SIG-M5 treated with dmso at 0.1 percent for 504 hours (cell line): ENCODE data around the gene ARHGAP15.

ENCODE experiments used
- DNase-seq: peaks from one replicate; lab custom pipeline; 2025; ENCODE audit not compliant: unreplicated experiment; lab: John Stamatoyannopoulos, UW

Gene ARHGAP15

GRCh38 chr2:143334837-143335236 is 205.6 kb downstream of the ARHGAP15 start:
- no peak for DNase-seq

DNA sequence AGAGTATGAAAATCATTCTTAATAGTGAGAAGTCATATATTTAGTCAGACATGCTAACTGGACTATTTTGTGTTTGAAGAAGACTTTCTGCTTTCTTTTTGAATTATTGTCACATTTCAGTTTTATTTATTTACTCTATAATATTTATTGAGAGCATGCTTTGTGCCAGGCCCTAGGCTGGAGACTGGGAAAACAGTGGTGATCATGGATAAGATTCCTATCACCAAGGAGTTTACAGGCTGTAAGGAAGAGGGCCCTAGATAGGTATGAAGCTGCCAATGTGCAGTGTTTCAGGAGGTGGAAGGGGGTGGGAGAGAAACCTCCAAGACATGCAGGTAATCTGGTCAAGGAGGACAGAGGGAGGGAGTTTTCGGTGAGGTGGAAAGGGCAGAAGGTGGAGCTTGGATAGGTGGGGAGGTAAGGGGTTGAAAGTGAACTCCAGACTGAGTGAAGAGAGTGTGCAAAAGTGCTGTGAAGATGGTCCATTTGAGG is 207.5 kb downstream of the ARHGAP15 start:
- DNase-seq, result no peak

DNA sequence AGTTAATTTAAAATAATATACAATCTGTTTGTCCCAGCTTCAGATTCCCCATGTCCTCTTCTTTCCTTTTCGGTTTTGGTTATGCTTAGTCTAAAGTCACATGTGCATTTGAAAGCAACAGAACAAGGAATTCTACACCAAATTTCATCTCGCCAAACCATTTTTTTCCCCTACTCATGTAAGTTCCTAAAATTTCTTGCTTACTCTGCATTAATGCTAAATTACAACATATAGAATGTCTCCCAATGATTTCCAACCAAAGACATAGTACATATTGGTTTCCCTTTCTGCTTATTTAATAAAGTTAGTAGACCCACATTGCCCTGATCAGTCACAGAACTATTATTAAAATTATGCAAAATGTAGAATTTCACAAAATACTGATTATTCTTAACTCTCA is 212.3 kb downstream of the ARHGAP15 start:
- no peak for DNase-seq

DNA sequence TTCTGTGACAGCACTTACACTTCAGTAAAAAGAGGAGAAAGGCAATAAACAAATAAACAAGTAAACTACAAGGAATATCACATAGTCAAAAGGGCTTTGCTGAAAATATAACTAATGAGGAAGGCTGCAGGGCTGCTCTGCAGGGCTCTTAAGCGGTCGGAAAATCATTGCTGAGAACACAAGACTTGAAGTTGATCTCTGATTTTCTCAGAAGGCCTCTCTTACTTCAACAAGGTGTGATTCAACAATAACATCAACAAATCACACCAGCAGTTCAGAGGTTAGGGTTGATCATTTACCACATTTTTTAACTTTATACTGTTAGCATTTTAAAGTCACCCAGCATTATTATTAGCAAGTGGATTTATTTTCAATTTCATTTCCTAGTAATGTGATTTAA is 215.6 kb downstream of the ARHGAP15 start:
- no peak for DNase-seq

DNA sequence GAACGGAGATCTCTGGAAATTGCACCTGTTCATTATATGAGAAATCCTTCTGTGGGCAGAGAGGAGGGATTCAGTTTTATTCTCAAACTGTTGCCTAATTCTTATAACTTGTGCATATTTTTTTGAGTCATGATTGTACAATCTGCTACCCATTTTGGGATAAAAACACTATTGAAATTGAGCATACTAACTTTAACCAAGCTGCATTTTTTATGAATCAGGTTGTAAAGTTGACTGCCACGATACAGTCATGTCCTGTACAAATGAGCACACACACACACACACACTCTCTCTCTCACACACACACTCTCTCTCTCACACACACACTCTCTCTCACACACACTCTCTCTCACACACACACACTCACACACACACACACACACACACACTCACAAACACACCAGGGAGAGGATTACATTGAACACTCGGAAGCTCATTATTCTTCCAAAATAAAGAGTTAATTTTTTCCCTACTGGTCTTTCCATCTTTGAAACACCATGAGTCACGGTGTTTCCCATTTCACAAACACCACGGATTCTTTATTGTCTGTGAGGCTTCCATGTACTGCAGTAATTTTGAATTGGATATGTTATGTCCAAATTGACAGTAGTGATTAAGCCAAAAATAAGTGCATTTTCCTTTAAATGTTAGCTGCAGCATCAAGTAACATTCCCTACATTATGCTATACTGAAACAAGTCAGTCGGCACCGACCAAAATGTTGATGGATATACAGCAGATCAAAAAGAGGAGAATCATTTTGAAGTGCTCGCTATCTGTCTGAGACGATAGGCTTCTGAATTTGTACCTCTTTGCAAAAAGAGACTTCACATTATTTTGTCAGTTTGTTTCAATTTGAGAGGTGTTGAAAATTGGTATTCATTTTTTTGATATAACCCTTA is 216.9 kb downstream of the ARHGAP15 start:
- DNase-seq, result no peak

DNA sequence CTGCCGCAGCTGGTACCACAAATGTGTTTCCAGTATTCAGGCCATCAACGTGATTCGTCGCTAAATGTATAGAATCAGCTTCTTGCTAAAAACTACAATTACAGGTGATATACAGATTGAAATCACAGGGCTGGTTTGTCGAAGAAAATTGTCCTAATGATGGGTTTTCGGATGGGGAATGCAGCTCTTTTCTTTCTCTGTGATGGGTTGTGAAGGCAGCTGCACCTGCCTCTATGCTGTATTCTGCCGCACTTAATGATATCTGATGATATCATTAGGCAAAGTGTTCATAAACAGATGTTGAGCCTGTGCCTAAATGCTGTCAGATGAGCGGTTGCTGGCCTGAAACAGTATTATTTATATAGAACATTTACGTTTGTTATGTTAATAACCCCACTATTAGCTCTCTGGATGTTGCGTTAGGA is 218.1 kb downstream of the ARHGAP15 start:
- no peak for DNase-seq

DNA sequence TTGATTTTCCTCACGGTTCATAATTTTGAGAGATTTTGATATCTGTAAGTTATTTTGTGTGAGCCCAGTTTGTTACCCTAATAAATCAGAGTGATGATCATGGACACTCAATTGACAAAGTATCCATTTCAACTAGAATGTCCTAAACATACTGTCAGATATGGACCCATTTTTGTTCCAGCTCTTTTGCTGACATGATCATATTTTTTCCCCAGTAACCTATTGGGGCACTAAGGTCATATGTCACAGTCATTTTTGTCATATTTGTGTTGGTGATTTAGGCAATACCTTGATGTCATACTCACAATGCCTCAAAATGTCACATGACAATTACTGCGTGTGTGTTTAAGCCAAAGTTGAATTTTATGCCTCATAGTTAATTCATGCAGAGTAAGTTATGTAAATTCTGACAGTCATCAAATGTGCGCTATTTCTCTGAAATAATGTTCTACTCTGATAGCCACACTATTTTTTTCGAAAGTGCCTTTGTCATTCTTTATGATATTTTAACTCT is 218.7 kb downstream of the ARHGAP15 start:
- no peak for DNase-seq

DNA sequence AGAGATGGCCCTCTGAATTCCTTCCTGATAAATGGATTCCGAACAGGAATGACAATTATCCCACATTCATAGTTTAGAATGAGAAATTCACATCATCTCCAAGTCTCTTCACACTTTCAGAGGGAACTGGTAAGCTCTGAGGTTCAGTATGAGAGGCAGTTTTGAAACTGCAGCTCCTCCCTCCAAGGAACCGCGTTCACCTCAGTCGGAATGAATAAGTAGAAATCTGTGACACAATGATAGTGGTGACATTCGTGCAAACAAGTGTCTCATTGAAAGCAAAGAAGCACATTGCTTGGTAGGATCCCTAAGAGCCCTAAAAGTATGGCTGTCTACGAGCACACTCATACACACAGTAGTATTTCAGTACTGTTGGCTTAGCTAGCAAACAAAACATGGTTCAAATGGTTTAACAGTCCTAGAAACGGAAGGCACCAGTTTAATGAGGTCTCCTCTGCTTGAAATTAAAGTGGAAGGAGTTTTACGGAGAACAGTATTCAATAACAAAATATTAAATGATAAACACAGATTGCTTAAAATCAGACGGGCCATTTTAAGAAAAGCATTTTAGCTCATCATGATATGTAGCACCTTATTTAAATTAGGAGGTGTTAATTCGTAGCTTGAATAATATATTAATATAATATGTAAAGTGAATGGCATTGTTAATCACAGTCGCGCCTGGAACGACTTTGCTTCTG is 225.0 kb downstream of the ARHGAP15 start:
- DNase-seq, result no peak

GRCh38 chr2:143355870-143356269 is 226.7 kb downstream of the ARHGAP15 start:
- no peak for DNase-seq

DNA sequence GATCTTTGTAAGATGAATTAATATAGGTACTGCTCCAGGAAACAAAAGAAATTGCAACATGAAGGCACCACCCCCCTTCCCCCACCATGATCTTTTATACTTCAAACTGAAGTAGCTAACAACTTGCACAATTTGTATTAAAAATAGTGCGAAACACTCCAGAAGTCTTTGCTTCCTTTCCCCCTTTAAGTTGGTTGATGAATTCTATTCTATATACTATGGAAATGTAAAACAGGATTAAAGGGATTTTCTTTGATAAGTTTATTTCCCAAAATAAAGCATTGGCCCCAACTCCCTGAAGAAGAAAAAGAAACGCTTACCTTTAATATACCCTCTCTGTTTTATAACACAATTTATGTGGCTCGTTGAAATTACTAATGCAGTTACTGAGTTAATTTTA is 227.1 kb downstream of the ARHGAP15 start:
- peak; percentile 40 for DNase-seq

GRCh38 chr2:143356736-143357446 is 227.7 kb downstream of the ARHGAP15 start:
- DNase-seq, result no peak

GRCh38 chr2:143357966-143358365 is 228.7 kb downstream of the ARHGAP15 start:
- no peak for DNase-seq

DNA sequence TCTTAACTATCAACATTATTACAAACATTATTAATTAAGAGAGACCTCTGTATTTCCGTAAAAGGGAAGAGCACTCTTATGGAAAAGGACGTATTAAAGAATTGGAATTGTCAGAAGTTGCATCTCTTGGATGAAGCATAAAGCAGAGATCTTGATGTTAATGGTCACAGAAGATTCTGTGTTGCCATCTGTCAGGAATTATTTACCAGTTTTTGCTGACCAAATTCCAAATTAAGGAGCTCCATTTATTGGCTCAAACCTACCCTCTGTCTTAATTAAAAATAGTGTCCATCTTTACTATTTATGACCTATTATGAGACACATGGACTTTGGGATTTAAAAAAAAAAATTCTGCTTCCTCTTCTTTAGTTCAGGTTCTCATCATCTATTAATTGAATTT is 232.1 kb downstream of the ARHGAP15 start:
- DNase-seq, result no peak

GRCh38 chr2:143371616-143372015 is 242.4 kb downstream of the ARHGAP15 start:
- no peak for DNase-seq

- no peak for DNase-seq
Measured at GRCh38 chr2:143375384-143375880, 246.2 kb downstream of the ARHGAP15 start.

DNA sequence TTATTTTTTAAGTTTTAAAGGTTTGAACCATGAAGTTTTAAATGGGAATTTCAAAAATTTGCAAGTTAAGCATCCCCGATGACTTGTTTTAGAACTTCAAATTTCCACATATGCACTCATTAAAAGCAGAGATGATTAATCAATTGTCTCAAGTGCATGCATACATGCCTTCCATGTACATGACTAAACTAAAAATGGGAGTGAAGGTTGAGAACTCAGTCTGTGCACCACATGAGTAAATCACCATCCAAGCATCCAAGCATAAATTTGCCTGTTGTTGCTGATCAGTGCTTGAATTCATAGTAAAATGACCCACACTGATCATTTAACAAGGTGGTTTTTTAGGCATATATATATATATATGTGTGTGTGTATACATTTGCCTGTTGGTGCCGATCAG is 249.8 kb downstream of the ARHGAP15 start:
- no peak for DNase-seq

DNA sequence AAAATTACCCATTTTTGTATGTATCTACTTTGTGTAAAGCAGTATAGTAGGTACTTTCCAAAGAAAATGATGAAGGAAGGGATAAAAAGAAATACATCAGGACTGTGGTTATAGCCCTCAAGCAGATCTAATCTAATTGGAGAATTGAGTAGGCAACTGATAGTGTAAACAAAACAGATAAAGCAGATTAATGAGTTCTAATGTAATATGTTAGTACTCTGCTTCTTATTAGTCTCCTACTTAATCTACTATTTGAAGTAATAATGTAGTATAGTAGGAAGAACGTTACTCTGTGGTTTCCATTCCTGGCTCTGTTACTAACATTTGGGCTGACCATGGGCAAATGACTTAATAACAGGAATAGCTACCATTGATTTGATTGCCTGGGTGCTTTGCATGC is 250.7 kb downstream of the ARHGAP15 start:
- DNase-seq, result no peak

GRCh38 chr2:143382573-143382972 is 253.4 kb downstream of the ARHGAP15 start:
- DNase-seq, result no peak

DNA sequence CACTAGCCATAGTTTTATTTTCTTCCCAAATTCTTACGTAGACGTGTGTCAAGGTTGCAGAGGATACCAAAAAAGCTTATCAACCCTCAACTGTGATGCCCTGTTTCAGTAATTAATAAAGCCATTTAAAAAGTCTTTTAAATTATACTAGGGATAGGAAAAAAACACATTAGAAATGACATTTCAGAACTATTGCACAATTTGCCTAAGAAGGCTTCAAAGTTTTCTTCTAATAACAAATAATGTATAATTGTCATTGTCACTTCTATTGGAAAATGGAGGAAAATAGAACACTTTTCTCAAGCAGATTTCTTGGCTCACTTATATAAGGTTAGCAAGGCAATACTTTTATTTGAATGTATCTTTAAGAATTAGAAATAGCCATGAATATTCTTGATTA is 253.8 kb downstream of the ARHGAP15 start:
- no peak for DNase-seq

DNA sequence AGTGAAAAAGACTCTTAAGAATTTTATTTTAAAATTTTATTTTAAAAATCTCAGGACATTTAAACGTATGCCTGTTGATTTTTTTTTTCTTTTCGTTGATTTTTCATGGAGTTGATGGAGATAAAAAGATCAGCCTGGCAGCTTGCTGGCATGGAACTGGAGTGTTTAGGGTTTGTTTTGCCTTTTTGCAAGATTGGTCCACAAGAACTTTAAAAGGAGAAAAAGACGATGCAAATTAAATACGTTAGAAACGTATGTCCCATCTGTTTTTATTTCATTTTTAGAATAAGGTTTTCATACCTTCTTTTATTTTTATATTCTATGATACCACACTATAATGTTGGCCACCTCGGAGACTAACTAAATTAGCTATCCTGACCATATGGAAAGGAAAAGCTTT is 254.9 kb downstream of the ARHGAP15 start:
- DNase-seq, result no peak

DNA sequence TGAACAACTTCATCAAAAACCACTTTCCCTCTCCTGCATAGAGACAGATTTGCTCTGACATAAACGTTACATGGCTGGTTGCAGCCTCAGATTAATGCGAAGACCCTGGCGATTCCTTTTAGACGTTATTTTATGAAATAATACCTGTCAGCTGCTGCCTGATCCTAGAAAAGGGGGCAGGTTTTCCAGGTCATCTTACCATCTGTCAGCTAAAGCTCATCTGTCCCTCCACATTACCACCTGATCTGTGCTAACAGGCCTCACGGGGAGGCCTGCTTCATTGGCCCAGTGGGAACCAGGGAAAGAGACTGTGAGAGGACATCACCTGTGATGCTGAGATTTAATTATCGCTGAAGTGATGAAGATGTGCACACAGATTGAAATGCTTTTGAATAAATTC is 261.0 kb downstream of the ARHGAP15 start:
- DNase-seq, result no peak
